Motor neuron (in vitro differentiated cells): ENCODE data around the gene LIN37. TPM values are rescaled to one million over a fixed set of nuclear protein-coding genes. Genes with fewer than 3 reads are reported as not detected.
A peak's percentile ranks its signal among the peaks of the same experiment; 100 is the strongest.

Source experiments
- ATAC-seq, 8 experiments: fragments of 200-7000 bp; cut with Tn5 transposase; replicated peaks in 6 of 8; 2 replicates each; pipeline ENCODE4 v1.8.0; 2021; ENCODE audit warnings: mild to moderate bottlenecking in 8 of 8, moderate library complexity in 8 of 8
- H3K27ac ChIP-seq, 2 donors: fragments of 250-450 bp; sonication (Bioruptor Pico); 2 replicates each; pipeline ENCODE4 v1.9.0; 2021; ENCODE audit warnings: antibody characterized with exemption in 2 of 2, mild to moderate bottlenecking in 2 of 2, moderate library complexity in 1 of 2
- H3K4me1 ChIP-seq, 2 donors: fragments of 250-450 bp; sonication (Bioruptor Pico); replicated peaks in 1 of 2; 2 replicates each; pipeline ENCODE4 v1.6.1; 2021; ENCODE audit warnings: antibody characterized with exemption in 2 of 2, mild to moderate bottlenecking in 2 of 2, moderate library complexity in 1 of 2
- H3K4me3 ChIP-seq, 5 donors: fragments of 250-450 bp; sonication (Bioruptor Pico); 2 replicates each; pipeline ENCODE4 v1.9.0; 2021; ENCODE audit warnings: antibody characterized with exemption in 5 of 5, mild to moderate bottlenecking in 5 of 5, moderate library complexity in 4 of 5
- WGBS, 10 experiments: fragments of 450-650 bp; shearing (Covaris generic); methylation state at CpG; one replicate each; pipeline ENCODE4 v1.0.0; 2022; 5-methylcytosine and 5-hydroxymethylcytosine counted together
- in situ Hi-C, 9 experiments: fragments of 400-800 bp; cut with MboI; loops; one replicate each; pipeline ENCODE4 v1.15.0; 2021; ENCODE audit warnings: low sequenced_read_pairs in 9 of 9, low pct_unique_long_range_greater_than_20kb in 2 of 9; ENCODE audit not compliant: unreplicated experiment in 9 of 9
- total RNA-seq, 8 experiments: library from RNA; unstranded; fragments of 300-600 nt; gene quantifications; 2 replicates each; pipeline versions ENCODE4 v1.2.3 to v1.2.4, GENCODE V29; 2022

The LIN37 gene
- total RNA-seq, 8 experiments from 2014 or later: 12.6 to 32.0 (median 19.9) TPM

DNA sequence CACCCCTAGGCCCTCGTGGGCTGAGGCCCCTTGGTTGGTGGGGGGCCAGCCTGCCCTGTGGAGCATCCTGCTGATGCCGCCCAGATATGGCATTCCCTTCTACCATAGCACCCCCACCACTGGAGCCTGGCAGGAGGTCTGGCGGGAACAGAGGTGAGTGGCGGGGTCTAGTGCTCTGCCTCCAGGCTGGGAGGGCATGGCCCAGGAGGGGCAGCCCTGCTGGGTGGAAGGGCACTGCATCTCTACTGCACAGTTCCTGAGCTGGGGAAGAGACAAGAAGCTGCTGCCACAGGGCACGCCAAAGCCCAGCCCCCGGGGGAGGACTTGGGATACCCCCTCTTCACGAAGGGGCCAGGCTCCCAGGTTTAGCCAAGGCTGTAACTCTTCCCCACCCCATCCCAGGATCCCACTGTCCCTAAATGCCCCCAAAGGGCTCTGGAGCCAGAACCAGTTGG is 33.0 kb upstream of the LIN37 start:
- Histone ChIP-seq H3K4me3 (peak overlapping the region in 2 of 5 donors; percentile 60 to 86), H3K27ac (peak overlapping the region in 1 of 2 donors; percentile 81), H3K4me1 (peaks cover 16 to 17% of the 10 kb centered on the region in 2 donors)
- no peak for ATAC-seq
- in situ Hi-C loops: no loop called here
- WGBS, 10 experiments: 71 to 93% (median 80%) methylated on average over 1 to 3 of the region's 7 CpGs; no CpG with 5 or more reads in 7 of the 10 experiments

DNA sequence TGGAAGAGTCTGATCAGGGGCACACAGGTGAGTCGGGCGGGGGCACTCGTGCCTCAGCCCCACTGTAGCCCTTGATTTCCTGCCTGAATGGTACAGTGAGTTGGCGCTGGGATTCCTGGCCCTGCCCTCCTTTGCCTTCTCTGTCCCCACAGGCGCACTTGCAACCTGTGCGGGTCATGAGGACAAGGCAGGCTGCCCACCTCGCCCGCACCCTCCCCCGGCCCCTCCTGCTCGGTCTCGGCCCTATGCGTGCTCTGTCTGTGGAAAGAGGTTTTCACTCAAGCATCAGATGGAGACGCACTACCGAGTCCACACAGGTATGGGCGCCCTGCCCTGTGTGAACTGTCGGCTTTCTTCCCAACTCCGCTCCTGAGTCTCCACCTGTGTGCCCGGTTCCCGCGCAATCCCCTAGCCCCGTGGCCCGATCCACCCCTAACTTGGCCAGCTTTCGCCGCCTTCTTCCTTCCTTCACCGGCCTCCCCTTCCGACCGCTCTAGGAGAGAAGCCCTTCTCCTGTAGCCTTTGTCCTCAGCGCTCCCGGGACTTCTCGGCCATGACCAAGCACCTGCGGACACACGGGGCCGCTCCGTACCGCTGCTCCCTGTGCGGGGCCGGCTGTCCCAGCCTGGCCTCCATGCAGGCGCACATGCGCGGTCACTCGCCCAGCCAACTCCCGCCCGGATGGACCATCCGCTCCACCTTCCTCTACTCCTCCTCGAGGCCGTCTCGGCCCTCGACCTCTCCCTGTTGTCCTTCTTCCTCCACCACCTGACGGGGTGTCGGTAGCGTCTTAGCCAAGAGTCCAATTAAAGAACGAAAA is 32.2 kb upstream of the LIN37 start:
- Histone ChIP-seq H3K4me1 (peaks cover 16 to 17% of the 10 kb centered on the region in 2 donors), H3K27ac (peak overlapping the region; percentile 45 to 81), H3K4me3 (peak overlapping the region; percentile 39 to 91 (median 62))
- ATAC-seq: peak; percentile 4 to 27 (median 25)
- WGBS, 10 experiments: 0 to 9% (median 2%) methylated on average over 1 to 18 of the region's 52 CpGs; no CpG with 5 or more reads in 2 of the 10 experiments
- in situ Hi-C loops: no loop called here

DNA sequence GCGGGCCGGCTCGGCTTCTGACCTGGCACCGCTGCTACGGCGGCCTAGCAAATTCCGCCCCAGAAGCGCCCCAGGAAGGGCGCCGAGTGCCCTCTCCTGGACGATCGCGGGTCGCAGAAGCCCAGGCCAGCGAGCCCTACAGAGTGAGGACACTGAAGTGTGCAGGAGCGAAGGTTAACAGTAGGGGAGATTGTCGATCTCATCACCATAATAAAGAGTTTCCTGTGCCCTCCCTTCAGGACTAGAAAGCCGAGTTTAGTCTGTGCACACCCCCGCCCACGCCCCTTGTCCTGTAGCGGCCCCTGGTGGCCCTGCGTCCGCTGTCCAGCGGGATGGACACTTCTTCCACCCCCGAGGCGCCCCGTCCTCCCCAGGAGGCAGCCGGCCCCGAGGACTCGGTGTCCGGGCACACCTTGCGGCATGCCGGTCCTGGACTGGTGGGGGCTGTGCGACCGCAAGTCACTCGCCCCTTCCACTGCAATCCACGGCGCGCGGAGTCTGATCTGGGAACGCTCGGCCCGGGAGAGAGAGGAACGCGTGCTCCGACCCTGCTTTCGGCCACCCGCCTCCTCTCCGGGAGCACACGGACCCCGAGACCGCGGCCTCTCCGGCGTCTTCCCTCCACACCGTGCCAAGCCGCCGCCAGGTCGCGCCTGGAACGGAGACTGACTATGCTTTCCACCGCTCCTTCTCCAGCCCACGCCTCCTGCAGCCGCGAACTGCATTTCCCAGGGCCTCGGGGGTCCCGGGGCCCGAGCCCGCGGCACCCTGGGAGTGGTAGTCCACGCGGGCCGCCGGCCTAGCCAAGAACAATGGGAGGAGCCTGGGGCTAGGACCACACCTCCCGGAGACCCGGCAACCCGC is 31.3 kb upstream of the LIN37 start:
- Histone ChIP-seq H3K4me1 (peaks cover 16 to 17% of the 10 kb centered on the region in 2 donors), H3K27ac (peak overlapping the region; percentile 81 to 94), H3K4me3 (peak overlapping the region; percentile 39 to 91 (median 62))
- 0 to 4% (median 0%) methylated on average over 1 to 22 of the region's 77 CpGs; no CpG with 5 or more reads in 2 of the 10 experiments for WGBS, 10 experiments
- ATAC-seq: peak; percentile 51 to 88 (median 84)
- in situ Hi-C loops: no loop called here

DNA sequence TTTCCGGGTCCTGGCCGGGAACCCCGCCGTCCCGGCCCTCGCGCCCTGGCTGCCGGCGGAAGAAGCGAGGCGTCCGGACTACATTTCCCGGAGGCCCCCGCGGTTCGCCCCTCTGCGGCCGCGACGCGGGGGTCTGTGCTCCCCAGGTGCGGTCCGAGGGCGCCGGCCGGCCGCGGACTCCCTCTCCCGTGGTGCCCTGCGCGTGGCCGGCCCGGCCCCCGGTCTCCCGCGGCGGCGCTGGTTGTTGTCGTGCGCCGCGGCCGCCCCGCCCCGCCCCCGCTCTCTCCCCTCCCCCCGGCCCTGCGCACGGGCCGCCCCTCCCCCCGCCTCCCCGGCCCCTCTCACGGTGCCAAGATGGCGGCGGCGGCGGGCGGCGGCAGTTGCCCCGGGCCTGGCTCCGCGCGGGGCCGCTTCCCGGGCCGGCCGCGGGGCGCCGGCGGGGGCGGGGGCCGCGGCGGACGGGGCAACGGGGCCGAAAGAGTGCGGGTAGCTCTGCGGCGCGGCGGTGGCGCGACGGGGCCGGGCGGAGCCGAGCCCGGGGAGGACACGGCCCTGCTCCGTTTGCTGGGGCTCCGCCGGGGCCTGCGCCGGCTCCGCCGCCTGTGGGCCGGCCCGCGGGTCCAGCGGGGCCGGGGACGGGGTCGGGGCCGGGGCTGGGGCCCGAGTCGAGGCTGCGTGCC is 30.6 kb upstream of the LIN37 start, which contains the start of gene KMT2B:
KMT2B (plus strand) TSS at position 339 of the 680 bp plus-strand sequence; CDS start at position 355, 16 bp downstream.
- H3K27ac ChIP-seq: peak within 1 kb of the TSS; percentile 81 to 94
- H3K4me1 ChIP-seq: peaks cover 16 to 17% of the 10 kb centered on the region in 2 donors
- in situ Hi-C loops: no loop called here
- ATAC-seq: peak in 7 of 8 experiments; percentile 0 to 74 (median 28)
- H3K4me3 ChIP-seq: peak within 1 kb of the TSS; percentile 39 to 91 (median 62)
- WGBS, 10 experiments: no CpG with 5 or more reads among the region's 109 CpGs

DNA sequence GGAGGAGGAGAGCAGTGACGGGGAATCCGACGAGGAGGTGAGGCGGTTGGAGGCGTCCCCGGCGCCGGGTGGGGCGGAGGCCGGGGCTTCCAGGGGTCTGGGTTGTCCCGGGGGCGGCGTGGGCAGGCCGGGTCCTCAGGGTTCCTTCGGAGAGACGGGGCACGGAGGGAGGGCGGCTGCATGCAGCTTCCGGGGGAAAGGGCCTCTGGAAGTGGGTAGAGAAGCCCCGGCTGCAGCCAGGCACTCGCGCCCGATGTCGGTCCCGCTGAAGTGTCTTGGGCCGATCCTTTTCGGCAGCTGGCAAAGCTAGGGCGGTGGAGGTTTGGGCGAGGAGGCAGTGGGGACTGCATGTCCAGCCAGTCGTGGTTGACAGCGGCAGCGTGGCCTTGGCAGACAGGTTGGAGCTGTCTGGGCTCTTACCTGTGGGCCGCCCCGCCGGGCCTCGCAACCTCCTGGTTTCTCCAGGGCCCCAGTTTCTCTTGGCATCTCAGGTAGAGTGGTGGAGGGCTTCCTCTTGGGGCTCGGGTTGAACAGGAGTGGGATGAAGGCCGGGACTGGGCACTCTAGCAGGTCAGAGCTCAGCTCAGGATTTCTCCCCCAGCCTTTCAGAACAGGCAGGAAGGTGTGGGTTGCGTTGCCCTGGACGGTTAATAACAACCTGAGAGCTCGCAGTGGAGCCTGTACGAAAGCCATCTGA is 29.9 kb upstream of the LIN37 start:
- 0 to 10% (median 0%) methylated on average over 1 to 6 of the region's 42 CpGs; no CpG with 5 or more reads in 7 of the 10 experiments for WGBS, 10 experiments
- in situ Hi-C loops: no loop called here
- peak overlapping the region; percentile 81 to 94 for H3K27ac ChIP-seq

DNA sequence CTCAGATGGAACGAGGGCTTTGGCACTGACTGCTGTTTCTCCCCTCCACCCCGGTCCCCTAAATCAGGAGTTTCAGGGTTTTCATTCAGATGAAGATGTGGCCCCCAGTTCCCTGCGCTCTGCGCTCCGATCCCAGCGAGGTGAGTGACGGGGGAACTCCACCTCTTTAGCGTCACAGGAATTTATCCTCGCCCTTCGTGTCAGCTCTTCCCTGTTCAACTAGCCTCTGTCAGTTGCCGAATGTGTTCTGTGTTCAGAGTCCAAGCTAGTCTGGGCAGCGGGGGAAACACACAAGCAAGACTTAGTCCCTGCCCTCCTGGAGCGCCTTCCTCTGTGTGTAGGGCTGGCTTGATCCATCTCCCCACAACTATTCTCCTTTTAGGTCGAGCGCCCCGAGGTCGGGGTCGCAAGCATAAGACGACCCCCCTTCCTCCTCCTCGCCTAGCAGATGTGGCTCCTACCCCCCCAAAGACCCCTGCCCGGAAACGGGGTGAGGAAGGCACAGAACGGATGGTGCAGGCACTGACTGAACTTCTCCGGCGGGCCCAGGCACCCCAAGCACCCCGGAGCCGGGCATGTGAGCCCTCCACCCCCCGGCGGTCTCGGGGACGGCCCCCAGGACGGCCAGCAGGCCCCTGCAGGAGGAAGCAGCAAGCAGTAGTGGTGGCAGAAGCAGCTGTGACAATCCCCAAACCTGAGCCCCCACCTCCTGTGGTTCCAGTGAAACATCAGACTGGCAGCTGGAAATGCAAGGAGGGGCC is 28.8 kb upstream of the LIN37 start:
- Histone ChIP-seq H3K27ac (no peak overlapping the region), H3K4me1 (peaks cover 16 to 17% of the 10 kb centered on the region in 2 donors), H3K4me3 (peak overlapping the region in 2 of 5 donors; percentile 39 to 60)
- in situ Hi-C loops: no loop called here
- no peak for ATAC-seq
- 60 to 100% (median 83%) methylated on average over 1 to 14 of the region's 32 CpGs; no CpG with 5 or more reads in 3 of the 10 experiments for WGBS, 10 experiments

More for the DNA sequence above, 29.9 kb upstream of the LIN37 start:
- ATAC-seq: peak in 2 of 8 experiments; percentile 0 to 1
- H3K4me1 ChIP-seq: peaks cover 16 to 17% of the 10 kb centered on the region in 2 donors
- H3K4me3 ChIP-seq: peak overlapping the region; percentile 39 to 91 (median 62)

DNA sequence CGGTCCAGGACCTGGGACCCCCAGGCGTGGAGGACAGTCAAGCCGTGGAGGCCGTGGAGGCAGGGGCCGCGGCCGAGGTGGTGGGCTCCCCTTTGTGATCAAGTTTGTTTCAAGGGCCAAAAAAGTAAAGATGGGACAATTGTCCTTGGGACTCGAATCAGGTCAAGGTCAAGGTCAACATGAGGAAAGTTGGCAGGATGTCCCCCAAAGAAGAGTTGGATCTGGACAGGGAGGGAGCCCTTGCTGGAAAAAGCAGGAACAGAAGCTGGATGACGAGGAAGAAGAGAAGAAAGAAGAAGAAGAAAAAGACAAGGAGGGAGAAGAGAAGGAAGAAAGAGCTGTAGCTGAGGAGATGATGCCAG is 28.2 kb upstream of the LIN37 start:
- Histone ChIP-seq H3K4me3 (no peak overlapping the region), H3K27ac (no peak overlapping the region), H3K4me1 (peaks cover 15 to 17% of the 10 kb centered on the region in 2 donors)
- in situ Hi-C loops: no loop called here
- 80 to 100% (median 99%) methylated on average over 1 to 8 of the region's 9 CpGs for WGBS, 10 experiments
- ATAC-seq: no peak

DNA sequence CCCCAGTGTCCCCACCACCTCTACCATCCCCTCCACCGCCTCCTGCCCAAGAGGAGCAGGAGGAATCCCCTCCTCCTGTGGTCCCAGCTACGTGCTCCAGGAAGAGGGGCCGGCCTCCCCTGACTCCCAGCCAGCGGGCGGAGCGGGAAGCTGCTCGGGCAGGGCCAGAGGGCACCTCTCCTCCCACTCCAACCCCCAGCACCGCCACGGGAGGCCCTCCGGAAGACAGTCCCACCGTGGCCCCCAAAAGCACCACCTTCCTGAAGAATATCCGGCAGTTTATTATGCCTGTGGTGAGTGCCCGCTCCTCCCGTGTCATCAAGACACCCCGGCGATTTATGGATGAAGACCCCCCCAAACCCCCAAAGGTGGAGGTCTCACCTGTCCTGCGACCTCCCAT is 27.7 kb upstream of the LIN37 start:
- in situ Hi-C loops: no loop called here
- Histone ChIP-seq H3K4me3 (no peak overlapping the region), H3K4me1 (peaks cover 10 to 13% of the 10 kb centered on the region in 2 donors), H3K27ac (no peak overlapping the region)
- ATAC-seq: no peak
- WGBS, 10 experiments: no CpG with 5 or more reads among the region's 17 CpGs

DNA sequence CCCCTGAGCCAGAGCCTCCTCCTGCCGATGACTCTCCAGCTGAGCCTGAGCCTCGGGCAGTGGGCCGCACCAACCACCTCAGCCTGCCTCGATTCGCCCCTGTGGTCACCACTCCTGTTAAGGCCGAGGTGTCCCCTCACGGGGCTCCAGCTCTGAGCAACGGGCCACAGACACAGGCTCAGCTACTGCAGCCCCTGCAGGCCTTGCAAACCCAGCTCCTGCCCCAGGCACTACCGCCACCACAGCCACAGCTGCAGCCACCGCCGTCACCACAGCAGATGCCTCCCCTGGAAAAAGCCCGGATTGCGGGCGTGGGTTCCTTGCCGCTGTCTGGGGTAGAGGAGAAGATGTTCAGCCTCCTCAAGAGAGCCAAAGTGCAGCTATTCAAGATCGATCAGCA is 27.0 kb upstream of the LIN37 start:
- H3K27ac ChIP-seq: no peak overlapping the region
- H3K4me1 ChIP-seq: peaks cover 6 to 8% of the 10 kb centered on the region in 2 donors
- no peak overlapping the region for H3K4me3 ChIP-seq
- in situ Hi-C loops: no loop called here
- ATAC-seq: no peak
- WGBS, 10 experiments: 84 to 100% (median 97%) methylated on average over 1 to 9 of the region's 16 CpGs; no CpG with 5 or more reads in 4 of the 10 experiments

DNA sequence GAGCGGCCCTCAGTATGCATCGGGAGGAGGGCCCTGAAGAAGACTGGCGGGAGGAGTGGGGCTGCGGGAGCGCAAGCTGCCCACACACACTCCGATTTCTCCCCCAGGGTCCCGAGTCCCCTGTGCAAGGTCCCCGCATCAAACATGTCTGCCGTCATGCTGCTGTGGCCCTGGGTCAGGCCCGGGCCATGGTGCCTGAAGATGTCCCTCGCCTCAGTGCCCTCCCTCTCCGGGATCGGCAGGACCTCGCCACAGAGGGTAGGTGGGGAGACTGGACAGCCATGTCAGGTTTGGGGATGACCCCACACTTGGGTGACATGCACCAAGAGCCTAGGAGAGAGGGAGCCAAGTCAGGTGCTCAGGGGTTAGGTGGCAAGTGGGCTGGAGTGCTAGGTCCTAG is 25.9 kb upstream of the LIN37 start:
- 78 to 100% (median 90%) methylated on average over 1 to 8 of the region's 14 CpGs; no CpG with 5 or more reads in 7 of the 10 experiments for WGBS, 10 experiments
- no peak for ATAC-seq
- peaks cover 6 to 8% of the 10 kb centered on the region in 2 donors for H3K4me1 ChIP-seq
- H3K27ac ChIP-seq: no peak overlapping the region
- in situ Hi-C loops: no loop called here
- no peak overlapping the region for H3K4me3 ChIP-seq

DNA sequence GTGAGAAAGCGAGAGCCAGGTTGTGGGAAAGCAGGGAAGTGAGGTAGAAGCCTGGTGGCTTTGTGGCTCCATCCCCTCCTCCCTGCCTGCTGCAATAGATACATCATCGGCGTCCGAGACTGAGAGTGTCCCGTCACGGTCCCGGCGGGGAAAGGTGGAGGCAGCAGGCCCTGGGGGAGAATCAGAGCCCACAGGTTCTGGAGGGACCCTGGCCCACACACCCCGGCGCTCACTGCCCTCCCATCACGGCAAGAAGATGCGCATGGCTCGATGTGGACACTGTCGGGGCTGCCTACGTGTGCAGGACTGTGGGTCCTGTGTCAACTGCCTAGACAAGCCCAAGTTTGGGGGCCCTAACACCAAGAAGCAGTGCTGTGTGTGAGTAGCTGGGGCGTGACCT is 25.5 kb upstream of the LIN37 start:
- peaks cover 6 to 8% of the 10 kb centered on the region in 2 donors for H3K4me1 ChIP-seq
- in situ Hi-C loops: no loop called here
- no peak overlapping the region for H3K4me3 ChIP-seq
- WGBS, 10 experiments: 90 to 100% (median 100%) methylated on average over 1 to 8 of the region's 16 CpGs; no CpG with 5 or more reads in 5 of the 10 experiments
- no peak overlapping the region for H3K27ac ChIP-seq
- no peak for ATAC-seq
